HG03521 (cell line): Measurements from ENCODE around the gene FRA10AC1.
"Not testable (repeated sequence)": the region's sequence is repeated elsewhere in the genome, so short reads cannot be mapped to it uniquely, and the experiment has no call there.

Source experiments
- ATAC-seq: cut with Tn5 transposase; IDR thresholded peaks from one replicate; pipeline ENCODE4 v1.9.1; 2021; ENCODE audit warnings: mild to moderate bottlenecking, moderate library complexity; ENCODE audit not compliant: unreplicated experiment

Gene FRA10AC1

DNA sequence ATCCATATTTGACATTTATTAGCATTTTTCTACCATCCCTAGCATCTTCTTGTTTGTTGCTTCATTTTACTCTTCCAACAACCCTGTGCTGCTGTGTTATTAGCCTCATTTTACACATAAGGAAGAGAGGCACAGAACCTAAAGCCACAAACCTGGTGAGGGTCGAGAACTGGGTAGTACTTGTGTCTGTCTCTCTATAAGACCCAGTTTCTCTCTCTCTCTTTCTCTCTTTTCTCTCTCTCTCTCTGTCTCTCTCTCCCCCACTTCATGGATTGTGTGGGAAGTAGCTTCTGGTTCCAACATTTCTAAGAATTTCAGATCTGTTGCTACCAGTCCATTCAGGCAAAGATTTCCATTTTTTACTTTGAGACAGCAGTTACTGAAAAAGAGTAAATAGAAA is 1.4 kb upstream of the FRA10AC1 start:
- ATAC-seq: no peak

DNA sequence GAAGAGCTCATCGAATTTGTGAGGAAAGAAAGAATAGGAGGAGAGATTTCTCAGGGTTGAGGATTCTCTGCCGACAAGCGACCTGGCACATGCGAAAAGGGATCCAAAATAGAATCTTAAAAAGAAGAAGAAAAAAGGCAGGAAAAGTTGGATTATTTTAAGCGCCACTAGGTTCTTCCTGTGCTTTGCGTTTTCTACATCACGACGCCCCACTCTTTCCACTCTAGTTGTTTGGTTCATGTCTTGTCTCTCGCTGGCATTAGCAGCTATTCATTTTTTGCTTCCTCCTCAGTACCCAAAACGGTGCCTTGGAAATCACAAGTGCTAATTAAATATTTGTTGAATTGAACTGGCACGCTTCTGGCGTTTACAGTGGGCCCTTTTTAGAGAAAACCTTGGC is 674 bp upstream of the FRA10AC1 start:
- no peak for ATAC-seq

DNA sequence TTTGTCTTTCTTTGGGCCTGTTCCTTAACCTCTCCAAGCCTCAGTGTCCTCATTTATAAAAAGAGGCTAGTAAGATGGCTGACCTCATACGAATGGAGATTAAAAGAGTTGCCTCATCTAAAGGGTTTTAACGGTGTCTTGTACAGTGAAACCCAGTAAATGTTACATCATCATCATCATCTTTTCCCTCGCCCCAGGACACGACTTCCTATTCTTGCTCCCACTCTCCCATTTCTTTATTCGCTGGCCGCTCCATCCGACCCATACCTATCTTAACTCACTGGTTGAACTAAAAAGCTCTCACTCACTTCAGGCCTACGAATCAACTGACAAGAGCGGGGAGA is 554 bp downstream of the FRA10AC1 start:
- ATAC-seq: peak; percentile 21

DNA sequence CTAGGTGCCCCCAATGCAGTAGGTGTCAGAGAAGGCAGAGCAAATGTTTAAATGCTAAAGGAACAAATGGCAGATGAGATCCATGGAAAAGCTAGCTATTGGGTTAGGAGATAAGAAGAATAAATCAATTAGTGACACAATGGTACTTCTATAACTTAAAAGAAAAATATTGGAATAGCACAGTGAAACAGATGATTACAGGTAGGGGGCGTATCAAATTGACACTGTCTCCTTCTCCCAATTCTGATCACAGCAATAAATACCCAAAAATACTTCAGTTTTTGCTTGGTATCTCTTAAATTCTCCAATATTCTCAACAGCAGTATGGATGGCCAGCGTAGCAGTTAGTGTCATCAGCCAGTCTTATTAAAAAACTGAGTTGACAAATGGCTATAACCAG is 5.2 kb downstream of the FRA10AC1 start:
- ATAC-seq: no peak

DNA sequence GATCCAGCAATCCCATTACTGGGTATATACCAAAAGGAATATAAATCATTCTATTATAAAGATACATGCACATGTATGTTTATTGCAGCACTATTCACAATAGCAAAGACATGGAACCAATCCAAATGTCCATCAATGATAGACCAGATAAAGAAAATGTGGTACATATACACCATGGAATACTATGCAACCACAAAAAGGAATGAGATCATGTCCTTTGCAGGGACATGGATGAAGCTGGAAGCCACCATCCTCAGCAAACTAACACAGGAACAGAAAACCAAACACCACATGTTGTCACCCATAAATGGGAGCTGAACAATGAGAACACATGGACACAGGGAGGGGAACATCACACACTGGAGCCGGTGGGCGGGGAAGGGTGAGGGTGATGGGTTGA is 5.8 kb downstream of the FRA10AC1 start:
- ATAC-seq: not testable (repeated sequence)

DNA sequence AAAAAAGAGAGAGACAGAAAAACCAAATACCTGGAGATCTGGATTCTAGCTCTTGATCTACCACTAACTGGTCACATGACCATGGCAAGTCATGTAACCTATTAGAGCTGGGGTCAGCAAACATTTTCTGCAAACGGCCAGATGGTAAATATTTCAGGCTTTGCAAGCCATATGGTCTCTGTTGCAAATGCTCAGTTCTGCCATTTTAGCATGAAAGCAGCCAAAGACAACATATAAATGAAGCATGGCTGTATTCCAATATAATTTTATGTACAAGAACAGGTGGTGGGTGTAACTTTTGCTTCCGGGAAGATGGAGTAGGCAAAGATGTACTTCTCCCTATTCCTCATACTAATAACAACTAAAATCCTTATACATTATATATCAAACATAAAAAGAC is 6.7 kb downstream of the FRA10AC1 start:
- no peak for ATAC-seq

DNA sequence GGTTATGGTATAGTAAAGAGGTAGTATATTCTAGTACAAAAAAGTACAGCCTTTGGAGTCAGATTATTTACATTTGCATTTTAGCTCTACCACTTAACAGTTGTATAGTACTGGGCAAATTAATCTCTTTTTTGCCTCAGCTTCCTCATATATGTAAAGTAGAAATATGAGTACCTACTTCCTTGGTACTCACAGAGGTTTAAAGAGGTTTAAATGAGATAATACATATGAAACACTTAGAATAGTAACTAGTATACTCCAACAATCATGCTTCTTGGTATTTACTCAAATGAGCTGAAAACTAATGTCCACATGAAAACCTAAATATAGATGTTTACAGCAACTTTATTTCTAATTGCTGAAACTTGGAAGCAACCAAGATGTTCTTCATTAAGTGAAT is 14.7 kb downstream of the FRA10AC1 start:
- ATAC-seq: no peak

DNA sequence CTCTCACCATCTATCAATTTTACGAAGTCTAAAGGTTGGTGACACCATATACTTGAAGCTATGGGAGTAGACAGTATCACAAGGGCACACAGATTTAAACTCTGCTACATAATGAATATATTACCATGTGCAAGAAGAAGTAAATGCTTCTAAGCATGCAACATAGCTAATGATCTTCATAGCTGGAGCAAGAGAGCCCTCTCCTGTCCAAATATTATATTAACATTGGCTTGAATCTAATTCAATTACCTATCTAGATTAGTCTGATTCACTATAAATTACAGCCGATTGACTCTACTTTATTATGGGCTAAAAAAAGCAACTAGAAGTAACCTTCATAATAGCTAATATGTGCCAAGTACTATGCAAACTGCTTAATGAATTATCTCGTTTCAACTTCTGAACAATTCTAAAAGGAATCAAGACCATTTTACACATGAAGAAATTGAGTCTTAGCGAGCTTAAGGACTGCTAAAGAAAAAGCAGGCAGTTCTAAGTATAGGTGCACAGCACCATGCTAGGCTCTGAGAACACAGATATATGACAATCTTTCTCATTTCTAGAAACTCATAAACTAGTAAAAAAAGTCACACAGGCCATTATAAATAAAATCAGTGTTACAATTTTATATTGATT is 21.9 kb downstream of the FRA10AC1 start:
- ATAC-seq: no peak

DNA sequence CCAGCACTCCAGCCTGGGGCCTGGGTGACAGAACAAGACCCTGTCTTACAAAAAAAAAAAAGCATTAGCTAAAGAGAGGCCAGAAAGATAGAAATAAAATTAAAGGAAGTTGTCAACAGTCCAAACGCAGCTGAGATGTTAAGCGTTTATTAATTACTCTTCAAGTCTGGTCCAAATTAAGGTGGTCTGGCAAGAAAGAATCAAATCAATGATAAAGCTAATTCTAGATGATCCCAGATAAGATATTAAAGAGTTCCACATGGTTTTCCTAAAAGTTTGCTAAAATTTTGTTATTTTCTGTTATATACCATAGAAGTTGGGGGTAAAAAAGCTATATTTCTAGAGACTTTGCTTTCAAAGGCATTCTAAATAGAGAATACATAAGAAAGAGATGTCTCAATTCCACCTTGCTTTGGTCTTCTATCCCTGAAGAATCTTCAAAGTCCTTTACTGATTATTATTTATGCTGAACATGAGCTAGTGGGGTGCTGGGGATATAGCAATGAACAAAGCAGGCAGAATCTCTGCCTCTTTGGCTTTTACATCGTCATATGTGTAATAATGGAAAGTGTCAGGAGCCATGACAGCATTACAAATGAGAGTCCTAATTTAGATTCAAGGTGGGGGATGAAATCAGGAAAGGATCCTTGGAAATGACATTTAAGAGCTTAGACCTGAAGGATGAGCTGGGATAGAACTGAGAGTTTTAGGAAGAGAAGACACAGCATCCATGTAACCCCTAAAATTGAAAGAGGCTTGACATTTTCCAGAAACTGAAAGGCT is 23.4 kb downstream of the FRA10AC1 start:
- ATAC-seq: no peak

DNA sequence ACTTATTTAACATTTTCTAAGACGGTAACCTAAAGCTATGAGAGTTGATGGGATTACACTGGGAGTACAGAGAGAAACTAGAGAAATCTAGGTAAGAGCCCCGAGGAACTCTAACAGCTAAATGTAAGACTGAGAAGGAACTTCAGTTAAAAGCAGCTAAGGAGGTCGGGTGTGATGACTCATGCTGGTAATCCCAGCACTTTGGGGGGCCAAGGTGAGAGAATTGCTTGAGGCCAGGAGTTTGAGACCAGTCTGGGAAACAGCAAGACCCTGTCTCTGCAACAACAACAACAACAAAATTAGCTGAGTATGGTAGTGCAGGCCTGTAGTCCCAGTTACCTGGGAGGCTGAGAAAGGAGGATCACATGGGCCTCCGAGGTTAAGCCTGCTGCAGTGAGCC is 24.0 kb downstream of the FRA10AC1 start:
- ATAC-seq: no peak

DNA sequence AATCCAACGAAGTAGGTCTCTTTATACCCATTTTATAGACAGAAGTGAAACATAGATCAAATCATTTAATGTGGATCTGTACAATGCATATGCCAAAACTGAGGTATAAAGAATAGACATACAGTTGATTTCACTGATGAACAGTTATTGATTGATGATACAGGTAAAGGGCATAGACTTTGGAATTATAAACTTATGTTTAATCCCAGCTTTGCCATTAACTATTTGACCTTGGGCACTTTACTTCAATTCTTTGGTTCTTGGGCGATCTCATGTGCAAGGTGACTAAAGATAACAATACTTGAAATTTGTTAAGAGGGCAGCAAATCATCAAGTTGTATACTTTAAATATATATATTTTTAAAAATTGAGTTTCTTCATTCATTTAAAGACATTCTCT is 28.6 kb downstream of the FRA10AC1 start:
- ATAC-seq: no peak

DNA sequence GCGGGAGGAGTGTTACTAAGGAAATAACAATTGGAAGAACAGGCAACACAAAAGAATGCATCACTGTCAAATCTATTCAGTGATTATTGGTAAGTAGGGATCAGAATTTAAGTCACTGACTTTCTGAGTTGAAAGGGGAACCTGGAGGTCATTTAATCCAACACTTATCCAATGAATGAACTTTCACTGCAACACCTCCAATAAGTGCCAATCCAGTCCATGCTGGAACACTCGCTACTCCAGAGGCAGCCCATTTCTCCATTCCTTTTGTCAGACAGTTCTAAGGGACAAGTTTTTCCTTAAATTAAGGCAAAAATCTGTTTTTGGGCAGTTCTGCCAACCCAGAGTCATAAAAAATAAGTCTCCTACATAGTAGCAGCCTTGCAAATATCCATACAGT is 29.5 kb downstream of the FRA10AC1 start:
- ATAC-seq: no peak

DNA sequence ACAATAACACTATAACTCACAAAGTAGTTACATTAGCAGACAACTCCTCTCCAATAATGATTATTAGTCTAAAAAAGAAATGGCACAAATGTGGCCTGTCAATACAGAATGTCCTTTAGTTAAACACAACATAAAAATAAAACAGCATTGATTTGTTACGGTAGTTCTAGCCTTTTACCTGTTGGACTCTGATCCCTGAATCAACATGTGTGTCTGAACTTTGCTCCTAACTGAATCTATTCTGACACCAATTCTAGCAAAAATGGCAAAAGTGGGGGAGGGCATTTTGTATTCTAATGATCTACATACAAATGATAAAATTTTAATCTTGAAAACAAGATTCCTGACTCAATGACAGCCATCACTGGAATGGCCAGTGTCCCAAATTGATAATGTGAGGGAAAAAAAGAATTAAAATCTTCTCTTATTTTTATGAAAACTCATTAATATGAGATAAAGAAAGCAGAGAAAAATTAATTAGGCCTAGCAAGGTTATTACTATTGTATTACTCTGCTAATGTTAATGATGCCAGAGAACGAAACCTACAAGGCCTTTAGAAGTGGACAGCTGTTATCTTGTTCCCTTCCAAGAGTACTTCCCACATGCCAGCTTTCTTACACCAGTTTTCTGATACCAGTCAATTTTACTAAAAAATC is 30.2 kb downstream of the FRA10AC1 start:
- ATAC-seq: no peak

DNA sequence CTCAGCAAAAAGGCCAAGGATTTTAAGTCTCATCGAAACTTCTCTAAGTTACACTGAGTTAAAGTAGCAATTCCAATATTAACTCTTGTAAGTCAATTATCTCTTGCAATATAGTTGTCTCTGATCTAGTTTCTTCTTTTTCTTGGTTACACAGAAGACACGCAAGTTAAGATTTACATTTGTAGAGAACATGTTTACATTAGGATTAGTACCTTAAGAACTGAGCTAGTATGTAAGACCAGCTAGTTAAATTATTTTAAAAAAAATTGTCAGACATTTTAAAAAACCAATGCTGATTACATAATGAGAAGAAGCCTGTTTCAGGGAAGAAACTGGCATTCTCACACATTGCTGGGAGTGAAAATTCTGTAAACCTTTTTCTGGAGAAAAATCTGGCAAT is 31.4 kb downstream of the FRA10AC1 start:
- no peak for ATAC-seq

DNA sequence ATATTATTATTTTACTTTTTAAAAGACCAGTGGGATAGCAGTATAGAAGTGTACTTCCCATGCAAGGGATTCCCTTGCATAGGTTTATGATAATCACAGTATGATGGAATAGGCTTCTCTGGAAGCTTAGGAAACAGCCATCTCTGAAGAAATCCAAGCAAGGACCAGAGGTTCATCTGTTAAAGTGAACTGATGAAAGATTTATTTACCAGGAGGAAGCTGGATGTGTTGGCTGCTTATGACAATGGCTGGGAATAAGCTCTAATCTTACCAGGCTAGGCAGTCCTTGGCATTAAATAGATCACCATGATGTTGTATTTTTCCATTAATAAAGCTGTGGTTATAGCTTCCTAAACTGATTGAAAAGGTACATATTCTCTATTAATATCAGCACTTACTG is 32.0 kb downstream of the FRA10AC1 start:
- no peak for ATAC-seq

DNA sequence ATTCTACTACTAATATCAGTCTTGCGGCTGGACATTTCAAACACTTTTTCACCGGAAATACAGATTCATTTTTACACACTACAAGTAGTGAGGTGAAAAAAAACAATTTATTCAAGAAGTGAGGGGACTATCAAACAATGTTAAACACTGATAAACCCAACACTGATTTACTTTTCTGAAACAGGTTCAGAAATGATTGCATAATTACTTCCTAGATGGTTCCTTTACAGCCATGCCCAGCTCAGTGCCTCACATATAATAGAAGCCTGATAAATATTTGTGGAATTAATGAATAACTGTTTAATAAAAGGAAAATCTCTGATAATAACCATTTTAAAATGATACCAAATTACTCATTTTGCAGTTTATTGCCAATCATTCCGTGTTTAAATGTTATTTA is 34.6 kb downstream of the FRA10AC1 start:
- ATAC-seq: no peak

DNA sequence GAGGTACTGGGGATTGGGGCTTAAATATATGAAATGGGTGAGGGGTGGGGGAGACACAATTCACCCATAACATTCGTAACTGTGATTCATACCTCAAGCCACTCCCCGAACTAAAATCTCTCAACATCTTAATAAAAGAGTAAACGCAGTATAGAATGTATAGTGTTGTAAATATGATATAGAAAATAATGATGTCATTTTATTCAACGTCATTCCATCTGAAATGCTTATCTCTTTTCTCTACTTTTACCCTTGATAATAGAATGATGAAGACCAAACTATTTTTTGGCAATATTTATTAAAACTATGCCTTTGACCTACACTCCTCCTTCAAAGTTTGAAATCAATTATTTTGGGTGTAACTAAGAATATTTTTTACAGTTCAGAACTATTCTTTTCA is 36.4 kb downstream of the FRA10AC1 start:
- ATAC-seq: no peak

DNA sequence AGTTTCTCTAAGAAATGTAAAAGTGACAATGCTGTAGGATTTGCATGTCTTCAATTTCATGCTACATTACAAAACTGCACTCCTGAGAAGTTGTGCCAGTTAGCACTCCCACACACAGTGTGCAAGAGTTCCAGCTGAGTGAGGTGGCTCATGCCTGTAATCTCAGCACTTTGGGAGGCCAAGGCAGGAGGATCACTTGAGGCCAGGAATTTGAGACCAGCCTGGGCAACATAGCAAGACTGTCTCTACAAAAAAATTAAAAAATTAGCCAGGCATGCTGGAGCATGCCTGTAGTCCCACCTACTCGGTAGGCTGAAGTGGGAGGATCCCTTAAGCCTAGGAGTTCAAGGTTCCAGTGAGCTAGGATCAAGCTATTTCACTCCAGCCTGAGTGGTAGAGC is 44.6 kb downstream of the FRA10AC1 start:
- no peak for ATAC-seq

DNA sequence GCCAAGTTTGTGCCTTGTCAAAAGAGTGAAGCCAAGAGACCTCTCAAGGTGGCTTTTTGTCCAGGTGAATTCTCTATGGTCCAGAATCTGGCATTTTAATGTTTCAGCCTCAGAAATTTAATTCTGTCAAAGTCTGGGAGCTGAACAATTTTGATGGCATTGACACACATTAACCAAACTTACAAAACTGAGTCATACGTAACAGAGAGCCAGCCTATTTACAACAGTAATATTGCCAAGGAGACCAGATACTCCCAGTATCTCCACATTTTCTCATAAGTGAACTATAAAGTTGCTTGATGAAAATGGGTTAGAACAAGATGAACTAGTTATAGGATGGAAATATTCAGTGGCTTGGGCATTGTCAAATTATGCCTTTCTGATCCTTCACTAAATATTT is 46.2 kb downstream of the FRA10AC1 start:
- ATAC-seq: no peak

DNA sequence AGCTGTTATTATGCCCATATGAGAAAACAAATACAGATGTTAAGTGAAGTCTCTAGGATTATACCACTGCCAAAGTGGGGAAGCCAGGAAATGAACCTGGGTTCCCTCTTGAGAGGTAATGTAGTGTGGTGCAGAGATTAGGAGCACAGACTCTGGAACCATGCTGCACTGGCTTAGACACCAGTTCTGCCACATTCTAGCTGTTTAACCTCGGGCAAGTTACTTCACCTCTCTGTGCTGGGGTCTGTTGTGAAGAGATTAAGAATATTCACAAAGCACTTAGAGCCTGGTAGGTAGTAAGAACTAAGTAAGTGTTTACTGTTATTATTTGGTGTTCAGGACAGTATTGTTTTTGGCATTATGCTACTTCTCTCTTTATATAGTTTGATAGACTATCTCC is 48.2 kb downstream of the FRA10AC1 start:
- no peak for ATAC-seq

DNA sequence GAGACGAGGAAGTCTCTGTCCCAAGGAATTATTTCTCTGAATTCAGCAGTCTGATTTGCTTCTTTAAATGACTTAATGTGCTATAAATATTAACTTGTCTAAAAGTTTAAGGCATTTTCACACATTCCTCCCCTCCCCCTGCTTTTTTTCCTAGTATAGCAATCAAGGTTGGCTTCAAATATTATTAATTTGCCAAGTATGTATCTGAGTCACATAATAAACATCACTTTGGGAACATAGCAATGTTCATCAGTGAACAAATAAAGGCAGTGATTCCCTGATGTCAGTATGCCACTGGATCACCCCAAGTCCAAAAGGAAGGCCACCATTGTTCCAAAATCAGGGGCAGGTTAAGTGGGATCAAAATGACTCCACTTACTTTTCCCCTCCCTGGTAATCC is 49.5 kb downstream of the FRA10AC1 start:
- no peak for ATAC-seq

DNA sequence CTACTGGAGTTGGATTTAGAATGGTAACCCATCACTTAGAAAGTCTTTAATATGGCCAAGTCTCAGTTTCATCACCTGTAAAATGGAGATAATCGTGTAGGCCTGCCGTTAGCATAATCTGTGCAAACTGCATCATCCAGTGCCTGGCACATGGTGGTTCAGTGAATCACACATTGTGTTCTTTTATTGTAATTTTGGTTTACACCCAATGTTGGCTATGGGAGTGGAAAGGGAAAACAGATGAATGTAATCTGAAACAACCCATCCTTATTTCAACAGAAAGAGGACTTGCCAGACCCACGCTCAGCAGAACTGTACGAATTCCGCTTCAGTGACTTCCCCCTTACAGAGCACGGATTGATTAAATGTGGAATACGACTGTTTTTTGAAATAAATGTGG is 62.6 kb downstream of the FRA10AC1 start:
- ATAC-seq: no peak
